Right renal cortex interstitium (tissue), 3 donors: Measurements from ENCODE around the gene ZNF687. TPM values are rescaled to one million over a fixed set of nuclear protein-coding genes. Genes with fewer than 3 reads are reported as not detected.

ENCODE experiments used
- DNase-seq, 3 donors: peaks; one replicate each; pipeline ENCODE4 v3.0.0-alpha.2; 2013; ENCODE audit warnings: low read depth in 3 of 3, low spot score in 2 of 3
- polyA plus RNA-seq, 3 donors: library from polyadenylated mRNA; unstranded; fragments of 120-200 nt; gene quantifications; one replicate each; pipeline ENCODE4 v1.2.1, GENCODE V29; 2013; ENCODE audit not compliant: insufficient read length in 3 of 3

The ZNF687 gene
- polyA plus RNA-seq, 3 donors, result 21.9 to 23.0 (median 22.6) TPM

DNA sequence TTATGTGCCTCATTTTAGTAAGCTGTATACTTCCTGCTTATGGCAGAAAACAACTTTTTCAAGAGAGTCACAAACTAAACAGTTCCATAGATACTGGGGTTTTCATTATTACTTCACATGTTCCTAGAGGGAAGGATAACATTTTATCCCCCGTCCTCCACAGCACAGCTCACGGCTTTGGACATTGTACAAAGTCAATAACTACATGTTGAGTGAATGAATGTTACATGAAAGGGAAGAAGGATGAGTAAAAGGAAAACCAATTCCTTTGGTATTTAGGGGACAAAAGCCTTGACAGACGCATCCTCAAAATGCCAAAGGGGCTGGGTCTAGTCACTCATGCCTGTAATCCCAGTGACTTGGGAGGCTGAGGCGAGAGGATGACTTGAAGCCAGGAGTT, 30.3 kb downstream of the ZNF687 start:
- DNase-seq, result no peak

DNA sequence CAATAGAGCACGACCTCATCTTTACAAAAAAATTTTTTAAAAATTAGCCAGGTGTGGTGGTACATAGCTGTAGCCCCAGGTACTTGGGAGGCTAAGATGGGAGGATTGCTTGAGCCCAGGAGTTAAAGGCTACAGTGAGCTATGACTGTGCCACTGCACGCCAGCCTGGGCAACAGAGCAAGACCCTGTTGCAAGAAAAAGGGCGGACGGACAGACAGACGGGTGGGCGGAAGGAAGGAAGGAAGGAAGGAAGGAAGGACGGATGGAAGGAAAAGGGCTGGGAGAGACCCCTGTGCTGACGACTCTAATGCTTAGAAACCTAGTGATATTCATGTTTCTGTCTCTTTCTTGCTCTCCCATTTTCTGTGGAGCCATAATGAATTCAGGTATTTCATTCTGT, 30.7 kb downstream of the ZNF687 start:
- no peak for DNase-seq

GRCh38 chr1:151313501-151313900, 31.4 kb downstream of the ZNF687 start:
- no peak for DNase-seq

DNA sequence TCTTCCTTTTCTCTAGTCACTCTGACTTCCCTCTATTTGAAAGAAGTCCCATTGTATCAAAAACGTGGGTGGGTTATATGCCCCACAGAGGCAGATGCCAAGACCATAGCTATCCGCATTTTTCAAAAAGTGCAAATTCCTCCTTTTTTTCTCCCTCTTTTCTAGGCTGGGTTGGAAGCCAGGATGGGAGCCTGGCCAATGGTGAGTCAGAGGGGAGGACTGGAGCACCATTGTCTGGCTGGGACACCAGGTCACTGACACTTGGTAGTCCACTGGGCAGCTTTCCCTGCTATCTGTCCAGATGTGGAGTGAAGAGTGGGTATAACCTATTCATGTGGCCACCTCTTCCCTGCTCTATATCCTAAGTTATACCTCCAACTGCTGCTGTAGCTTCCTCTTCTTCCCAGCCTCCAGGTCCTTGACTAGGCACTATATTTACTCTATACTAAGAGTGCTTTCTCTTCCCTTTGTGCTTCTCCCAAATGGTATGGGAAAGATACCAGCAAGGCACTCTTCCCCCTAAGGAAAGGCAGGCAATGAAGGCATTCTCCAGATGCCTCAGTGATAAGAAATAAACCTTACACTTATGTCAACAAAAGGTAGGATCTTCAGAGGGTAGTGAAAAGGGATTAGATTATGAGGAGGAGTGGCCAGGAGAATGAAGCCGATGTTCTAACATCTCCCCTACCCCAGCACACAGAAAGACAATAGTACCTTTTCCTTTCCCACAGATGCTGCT, 32.2 kb downstream of the ZNF687 start:
- no peak for DNase-seq

- DNase-seq, result no peak
Measured at GRCh38 chr1:151315565-151316235, 33.6 kb downstream of the ZNF687 start.

GRCh38 chr1:151318975-151319374, 36.9 kb downstream of the ZNF687 start:
- no peak for DNase-seq

- DNase-seq, result no peak
Measured at GRCh38 chr1:151324390-151324930, 42.4 kb downstream of the ZNF687 start.

DNA sequence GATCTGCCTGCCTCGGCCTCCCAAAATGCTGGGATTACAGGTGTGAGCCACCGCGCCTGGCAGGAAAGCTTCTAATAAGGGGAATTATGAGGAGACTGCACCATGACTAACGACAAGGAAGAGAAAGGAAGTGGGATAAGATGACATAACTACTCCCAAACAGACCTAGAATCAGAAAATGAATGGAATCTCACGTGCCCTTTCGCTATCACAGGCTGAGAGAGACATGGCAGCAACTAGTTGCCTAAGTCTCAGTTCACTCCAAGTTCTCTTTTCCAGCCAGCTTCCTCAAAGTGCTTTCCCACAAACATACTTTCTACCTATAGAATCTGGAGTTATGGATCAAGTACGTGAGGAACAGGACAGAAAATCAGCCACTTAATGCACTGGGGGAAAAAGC, 43.1 kb downstream of the ZNF687 start:
- no peak for DNase-seq

- no peak for DNase-seq
Measured at GRCh38 chr1:151325646-151326429, 43.7 kb downstream of the ZNF687 start.

DNA sequence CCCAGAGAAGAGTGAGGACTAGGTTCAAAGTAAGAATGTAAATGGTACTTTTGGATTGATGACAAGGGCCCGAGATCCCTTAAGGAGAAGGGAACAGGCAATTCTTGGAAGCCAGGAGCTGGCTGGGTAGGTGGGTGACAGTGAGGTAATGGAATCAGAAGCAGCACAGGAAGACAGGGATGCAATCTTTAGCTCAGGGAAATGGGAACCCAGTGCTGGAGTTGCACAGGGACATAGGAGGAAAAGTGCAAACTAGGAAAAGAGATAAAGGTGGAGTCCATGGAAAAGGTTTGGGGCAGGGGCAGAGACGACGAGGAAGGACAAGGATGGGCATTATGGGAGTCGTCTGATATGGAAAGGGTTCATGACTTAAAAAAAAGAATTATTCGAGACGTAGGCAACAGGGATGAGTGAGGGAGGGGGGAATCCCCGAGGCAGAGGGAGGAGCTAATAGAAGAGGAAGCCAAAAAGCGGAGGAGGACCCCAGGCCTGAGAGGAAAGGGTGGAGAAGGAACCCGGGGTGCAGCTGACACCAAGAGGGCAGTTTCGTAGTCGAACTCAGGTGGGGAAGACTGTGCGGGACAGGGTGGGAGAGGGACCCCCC, 44.6 kb downstream of the ZNF687 start:
- DNase-seq, result no peak

DNA sequence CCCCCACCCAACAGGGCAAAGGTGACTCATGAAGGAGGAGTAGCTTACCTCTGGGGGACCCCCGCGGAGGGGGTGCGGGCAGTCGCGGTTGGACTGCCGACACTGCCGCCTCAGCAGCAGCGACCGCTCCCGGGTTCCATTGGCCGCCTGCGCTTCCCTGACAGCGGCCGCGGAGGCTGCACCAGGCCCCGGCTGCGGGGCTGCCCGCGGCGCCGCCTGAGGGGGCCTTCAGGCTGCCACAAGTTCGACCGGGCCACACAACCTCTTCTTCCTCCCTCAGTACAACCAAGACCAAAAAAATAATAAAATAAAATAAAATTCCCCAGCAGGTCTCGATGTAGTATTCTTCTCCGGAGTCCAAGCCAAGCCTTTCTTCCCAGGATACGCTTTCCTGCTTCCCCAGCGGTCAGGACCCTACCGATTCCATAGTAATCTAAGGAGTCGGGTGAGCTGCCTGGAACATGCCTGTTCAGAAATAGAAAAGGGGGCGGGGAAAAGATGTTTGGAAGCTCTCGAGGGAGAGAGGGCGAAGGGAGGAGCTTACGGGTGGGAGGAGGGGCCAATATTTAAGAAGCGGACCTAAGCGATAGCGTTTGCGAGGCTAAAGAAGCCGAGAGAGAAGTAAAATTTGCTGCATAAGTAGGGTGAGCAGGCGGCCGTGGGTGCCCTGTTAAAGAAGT, 45.3 kb downstream of the ZNF687 start, which contains the start of gene PI4KB:
Gene PI4KB, minus strand, starts transcription at position 194 of the 680 bp plus-strand sequence. CDS start 10,935 bp downstream, outside the sequence.
- peak; percentile 98 to 99 (median 98) for DNase-seq

DNA sequence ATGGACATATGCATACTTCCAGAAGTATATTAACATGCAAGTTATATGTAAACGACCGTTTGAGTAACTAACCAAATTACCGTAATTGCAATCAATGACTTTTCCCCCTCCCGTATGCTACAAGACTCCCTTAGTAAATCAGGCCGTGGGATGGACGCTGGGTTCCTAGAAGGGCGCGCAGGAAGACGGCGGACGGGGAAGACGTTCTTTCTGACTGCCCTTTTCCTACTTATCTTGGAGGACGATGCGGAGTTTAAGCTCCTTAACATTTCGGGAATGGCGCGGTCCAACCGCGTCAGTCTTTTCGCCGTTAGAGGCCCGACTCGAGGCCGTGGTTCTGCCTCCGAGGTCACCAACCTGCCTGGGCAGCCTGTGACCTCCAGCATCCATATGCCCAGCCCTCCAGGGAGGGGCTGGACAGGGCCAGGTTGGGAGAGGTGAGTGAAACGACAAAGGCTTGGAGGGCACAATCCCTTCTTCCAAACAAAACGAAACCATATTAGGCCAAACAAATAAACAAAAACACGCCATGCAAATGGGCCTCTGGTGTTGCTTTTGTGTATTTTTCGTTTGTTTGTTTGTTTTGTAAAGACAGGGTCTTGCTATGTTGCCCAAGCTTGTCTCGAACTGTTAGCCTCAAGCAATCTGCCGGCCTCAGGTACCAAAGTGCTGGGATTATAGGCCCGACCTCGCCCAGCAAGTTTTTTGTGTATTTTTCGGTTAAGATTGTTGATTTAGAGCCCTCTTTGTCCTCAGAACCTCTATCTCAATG, 46.0 kb downstream of the ZNF687 start:
- no peak for DNase-seq

DNA sequence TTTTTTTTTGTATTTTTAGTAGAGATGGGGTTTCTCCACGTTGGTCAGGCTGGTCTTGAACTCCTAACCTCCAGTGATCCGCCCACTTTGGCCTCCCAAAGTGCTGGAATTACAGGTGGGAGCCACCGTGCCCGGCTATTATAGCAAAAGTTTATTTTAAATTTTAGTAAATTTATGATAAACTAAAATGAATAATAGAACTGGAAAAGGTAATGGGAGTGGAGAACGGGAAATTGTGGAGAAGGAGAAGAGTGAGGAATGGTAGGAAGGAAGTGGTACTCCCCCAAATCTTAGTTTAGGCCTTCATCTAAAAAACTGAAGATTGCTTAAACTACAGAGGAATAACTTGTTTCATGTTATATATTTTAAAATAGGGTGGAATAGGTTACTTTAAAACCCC, 52.7 kb downstream of the ZNF687 start:
- no peak for DNase-seq

- DNase-seq, result no peak
Measured at GRCh38 chr1:151336556-151336955, 54.5 kb downstream of the ZNF687 start.

DNA sequence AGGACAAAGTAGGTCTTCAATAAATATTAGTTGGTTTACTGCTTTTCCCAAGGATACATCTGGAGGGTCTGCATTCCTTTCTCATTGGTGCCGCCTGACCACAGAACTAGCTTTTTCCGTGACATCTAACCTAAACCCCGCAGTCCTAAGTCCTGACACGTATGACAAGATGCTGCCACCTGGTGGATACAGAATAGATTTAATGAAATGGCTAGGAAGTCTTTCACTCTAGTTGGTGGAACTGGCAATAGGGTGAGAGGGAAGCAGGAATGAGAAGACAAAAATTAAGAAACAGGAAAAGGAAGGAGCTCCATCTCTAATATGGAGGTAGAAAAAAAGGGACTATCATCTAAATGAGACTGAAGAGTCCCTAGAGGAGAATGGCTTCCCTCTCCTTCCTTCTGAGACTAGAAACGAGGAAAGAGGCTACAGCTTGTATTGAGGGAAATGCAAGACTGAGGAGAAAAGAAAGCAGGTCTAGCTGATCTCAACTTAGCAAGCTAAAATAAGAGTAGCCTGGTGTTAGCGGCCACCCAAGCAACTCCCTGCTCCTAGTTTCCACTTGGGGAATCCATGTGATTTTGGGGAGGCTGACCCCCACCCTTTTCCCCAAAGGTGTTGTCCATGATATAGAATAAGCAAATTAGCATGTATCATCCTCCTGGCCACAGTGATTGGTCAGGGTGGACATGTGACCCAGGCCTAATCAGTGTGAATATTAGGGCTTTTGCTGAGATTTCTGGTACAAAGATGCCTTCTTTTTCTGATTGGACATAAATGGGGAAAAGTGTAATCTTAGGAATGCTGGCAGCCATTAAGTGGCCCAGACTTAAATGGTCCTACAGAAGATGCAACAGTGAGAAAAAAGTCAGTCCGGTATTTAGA, 59.0 kb downstream of the ZNF687 start:
- no peak for DNase-seq
